K562 (cell line): ENCODE data around the gene NOTCH2NLA. TPM values are rescaled to one million over a fixed set of nuclear protein-coding genes. Genes with fewer than 3 reads are reported as not detected.
A peak's percentile ranks its signal among the peaks of the same experiment; 100 is the strongest.
"Not testable (repeated sequence)": the region's sequence is repeated elsewhere in the genome, so short reads cannot be mapped to it uniquely, and the experiment has no call there.

ENCODE experiments used
- ATAC-seq: fragments of 200-7000 bp; cut with Tn5 transposase; 3 replicates; pipeline ENCODE4 v1.9.1; 2020; ENCODE audit warnings: moderate library complexity
- BruUV-seq: library from RNA; stranded (reverse); fragments of 400-500 nt; replicated peaks from 2 replicates; lab custom pipeline; 2021; lab: Mats Ljungman, UMichigan
- CTCF ChIA-PET: fragments of 300-600 bp; formaldehyde crosslinking; extraction: SDS; loops from one replicate; lab custom pipeline; 2021; ENCODE audit warnings: low intra/inter-chr PET ratio; lab: Yijun Ruan, JAX
- POLR2A ChIA-PET: fragments of 300-600, 350-650 bp; sonication (Branson Sonifier 250); formaldehyde crosslinking; extraction: SDS; loops from one replicate; lab custom pipeline; 2021; ENCODE audit warnings: antibody characterized with exemption, inconsistent platforms; lab: Yijun Ruan, JAX
- DNase-seq, 4 experiments: peaks; one replicate each; pipeline versions ENCODE4 v3.0.0 to v3.0.0-alpha.2; 2011 to 2018; ENCODE audit warnings: low spot score in 3 of 4, mixed read lengths in 3 of 4; ENCODE audit errors: extremely low read depth in 1 of 4
- FAIRE-seq: peaks from 2 replicates; lab custom pipeline; 2011; peaks lifted over from hg19 to GRCh38; lab: Jason Lieb, UNC
- H2AFZ ChIP-seq: 2 replicates; pipeline ENCODE4 v1.6.0; 2011; ENCODE audit warnings: low read depth, low read length, control low read depth, inconsistent platforms
- H3K27ac ChIP-seq: fragments of 200-600 bp; 3 replicates; pipeline ENCODE4 v1.8.0; 2011; ENCODE audit warnings: low read depth, mild to moderate bottlenecking, control low read depth, inconsistent platforms, low read length, moderate library complexity, mixed read lengths; ENCODE audit errors: extremely low read depth
- H3K27me3 ChIP-seq, 2 experiments: fragments of 300-600 bp in 1 of 2; 2 replicates in 1 of 2; 3 replicates in 1 of 2; pipeline versions ENCODE4 v1.6.0 to v1.8.0; 2011; ENCODE audit warnings: inconsistent platforms in 2 of 2, low read length in 2 of 2, mild to moderate bottlenecking in 1 of 2, mixed read lengths in 1 of 2, moderate library complexity in 1 of 2; ENCODE audit not compliant: control insufficient read depth in 2 of 2, insufficient read depth in 2 of 2
- H3K36me3 ChIP-seq: fragments of 300-600 bp; 3 replicates; pipeline ENCODE4 v1.8.0; 2011; ENCODE audit warnings: mild to moderate bottlenecking, low read length, inconsistent platforms; ENCODE audit not compliant: control insufficient read depth, insufficient read depth
- H3K4me1 ChIP-seq, 2 experiments: fragments of 200-600 bp in 1 of 2; replicated peaks in 1 of 2; 2 replicates in 1 of 2; 3 replicates in 1 of 2; pipeline versions ENCODE4 v1.5.1 to v1.8.0; 2011; ENCODE audit warnings: inconsistent platforms in 2 of 2, low read length in 2 of 2, mild to moderate bottlenecking in 1 of 2, mixed read lengths in 1 of 2, moderate library complexity in 1 of 2; ENCODE audit not compliant: control insufficient read depth in 2 of 2, insufficient read depth in 2 of 2
- H3K4me2 ChIP-seq: 2 replicates; pipeline ENCODE4 v1.6.1; 2011; ENCODE audit warnings: low read length, control low read depth, inconsistent platforms, mixed read lengths; ENCODE audit not compliant: insufficient read depth
- H3K4me3 ChIP-seq: fragments of 200-600 bp; sonication (generic), shearing (Covaris generic); 2 replicates; pipeline ENCODE4 v1.5.1; 2016; ENCODE audit warnings: control low read depth, inconsistent platforms
- H3K79me2 ChIP-seq: fragments of 200-600 bp; 3 replicates; pipeline ENCODE4 v1.8.0; 2011; ENCODE audit warnings: low read length, inconsistent platforms; ENCODE audit not compliant: control insufficient read depth, insufficient read depth
- H3K9ac ChIP-seq, 2 experiments: 2 replicates each; pipeline versions ENCODE4 v1.6.0 to v1.6.1; 2011; ENCODE audit warnings: low read depth in 2 of 2, low read length in 2 of 2, control low read depth in 1 of 2, inconsistent platforms in 1 of 2, mild to moderate bottlenecking in 1 of 2, mixed read lengths in 1 of 2; ENCODE audit not compliant: insufficient read depth in 1 of 2
- H3K9me1 ChIP-seq: one replicate; pipeline ENCODE4 v1.6.0; 2011; ENCODE audit warnings: inconsistent platforms, mild to moderate bottlenecking, low read length, moderate library complexity; ENCODE audit not compliant: control insufficient read depth, insufficient read depth
- H3K9me3 ChIP-seq: replicated peaks from 2 replicates; pipeline ENCODE4 v1.5.1; 2011; ENCODE audit warnings: low read depth, low read length, inconsistent platforms; ENCODE audit not compliant: control insufficient read depth, insufficient read depth
- H4K20me1 ChIP-seq: replicated peaks from 2 replicates; pipeline ENCODE4 v1.6.1; 2011; ENCODE audit warnings: low read length, inconsistent platforms, mixed read lengths; ENCODE audit not compliant: control insufficient read depth, insufficient read depth
- WGBS: fragments of 100-300 bp; shearing (Covaris generic); methylation state at CpG from one replicate; pipeline ENCODE4 v1.1.6; 2016; ENCODE audit warnings: low coverage, mixed read lengths; ENCODE audit not compliant: insufficient coverage; ENCODE audit errors: missing lambda C conversion rate; 5-methylcytosine and 5-hydroxymethylcytosine counted together
- in situ Hi-C: fragments of 300-500 bp; cut with MboI; formaldehyde crosslinking; loops from 4 replicates; pipeline ENCODE4 v1.15.0; 2018; ENCODE audit warnings: inconsistent platforms, mixed read lengths
- intact Hi-C: fragments of 100-400 bp; cut with micrococcal nuclease; formaldehyde crosslinking; loops from 2 replicates; pipeline ENCODE4 v1.14.2; 2022
- polyA plus RNA-seq, 8 experiments: library from polyadenylated mRNA; depleted of rRNA in 4 of 8; stranded (reverse) in 5 of 8; unstranded in 3 of 8; fragments of >200 nt; fragmentation: Nextera tagmentation in 2 of 8; fragmentation: Illumina TruSeq in 1 of 8; extraction: Ambion mirVana in 2 of 8; extraction: Trizol in 1 of 8; gene quantifications; 2 replicates each; pipeline versions ENCODE4 v1.2.1 to v1.2.3, GENCODE V29; 2011 to 2014; ENCODE audit warnings: inconsistent platforms in 1 of 8, missing spikeins in 1 of 8
- total RNA-seq, 7 experiments: library from RNA; depleted of rRNA in 6 of 7; stranded (reverse); fragments of >200 nt in 6 of 7; fragmentation: Illumina TruSeq in 2 of 7; extraction: Trizol in 2 of 7; gene quantifications; 2 replicates each; pipeline versions ENCODE4 v1.2.1 to v1.2.3, GENCODE V29; 2011 to 2021; ENCODE audit warnings: low replicate concordance in 1 of 7

Gene NOTCH2NLA
- total and polyA plus RNA-seq, 9 of the 15 experiments (the other 6 are each of a cell fraction or from before 2014, with no cell fraction given): 1.5 to 20.4 (median 8.7) TPM

DNA sequence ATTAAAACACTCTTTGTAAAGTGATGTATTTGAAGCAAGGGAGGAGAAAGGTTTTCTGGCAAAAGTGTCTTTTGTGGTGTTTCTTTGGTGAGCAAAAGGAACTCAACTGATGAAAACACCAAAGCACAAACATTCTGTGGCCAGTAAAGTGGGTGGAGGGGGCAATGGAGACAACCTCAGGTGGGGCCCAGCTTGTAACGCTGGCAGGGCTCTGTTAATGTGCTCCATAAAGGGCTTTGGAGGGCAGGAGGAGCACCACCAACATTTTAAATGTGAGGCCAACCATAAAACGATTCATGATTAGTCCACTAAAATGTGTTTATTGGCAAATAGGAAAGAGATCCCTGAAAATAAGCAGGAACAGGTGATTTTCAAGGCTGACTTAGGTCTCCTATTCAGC lies 7.8 kb upstream of the NOTCH2NLA start:
- in situ Hi-C loops, FAIRE-seq, H3K4me1 ChIP-seq, H4K20me1 ChIP-seq, POLR2A ChIA-PET, BruUV-seq, H3K9me3 ChIP-seq, DNase-seq, H3K9me1 ChIP-seq, ATAC-seq, H3K27ac ChIP-seq, CTCF ChIA-PET, H2AFZ ChIP-seq, H3K36me3 ChIP-seq, H3K4me2 ChIP-seq, H3K27me3 ChIP-seq, H3K4me3 ChIP-seq, intact Hi-C loops, H3K9ac ChIP-seq, H3K79me2 ChIP-seq: not testable (repeated sequence)
- no CpG with 5 or more reads among the region's 2 CpGs for WGBS

DNA sequence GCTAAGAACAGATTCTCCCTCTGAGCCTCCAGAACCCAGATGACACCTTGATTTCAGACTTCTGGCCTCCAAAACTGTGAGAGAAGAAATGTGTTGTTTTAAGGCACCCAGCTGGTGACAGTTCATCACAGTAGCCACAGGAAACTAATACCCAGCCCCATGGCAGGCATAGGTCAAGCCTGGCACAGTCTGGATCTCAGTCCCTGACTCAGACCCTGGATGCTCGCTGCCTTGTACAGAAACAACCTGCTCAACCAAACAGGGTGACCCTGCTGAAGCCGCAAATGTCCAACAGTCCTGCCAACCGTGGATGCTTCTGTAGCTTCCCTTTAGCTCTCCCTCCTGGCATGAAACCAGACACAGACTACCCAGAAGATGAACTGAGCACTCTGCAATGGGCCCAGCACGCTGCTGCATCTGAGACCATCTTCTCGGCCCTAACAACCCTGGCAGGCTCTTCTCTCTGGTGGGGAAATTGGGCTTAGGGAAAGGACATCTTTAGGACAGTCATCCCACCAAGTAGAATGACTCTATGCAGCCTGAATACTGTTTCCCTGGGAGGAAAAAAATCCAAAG lies 7.3 kb upstream of the NOTCH2NLA start:
- H3K27ac ChIP-seq, H3K9me1 ChIP-seq, H3K79me2 ChIP-seq, H3K4me2 ChIP-seq, H3K4me1 ChIP-seq, BruUV-seq, H3K27me3 ChIP-seq, H3K4me3 ChIP-seq, H3K9ac ChIP-seq, POLR2A ChIA-PET, FAIRE-seq, H4K20me1 ChIP-seq, H3K9me3 ChIP-seq, H3K36me3 ChIP-seq, in situ Hi-C loops, DNase-seq, CTCF ChIA-PET, H2AFZ ChIP-seq, intact Hi-C loops: not testable (repeated sequence)
- peak; percentile 56 for ATAC-seq
- WGBS: no CpG with 5 or more reads among the region's 5 CpGs
